ENCODE results near the gene PQBP1.

Gene PQBP1

GRCh38 chrX:48902776-48903175 lies 5.0 kb downstream of the PQBP1 start:
- DNase-seq, result no peak

- no peak for DNase-seq
These were observed 5.6 kb downstream of the PQBP1 start for GRCh38 chrX:48903290-48903689.

- DNase-seq, result no peak
These were observed 6.5 kb downstream of the PQBP1 start for GRCh38 chrX:48904180-48904579.

- DNase-seq, result no peak
These were observed 6.9 kb downstream of the PQBP1 start for GRCh38 chrX:48904626-48905025.

GRCh38 chrX:48905090-48905790 lies 7.5 kb downstream of the PQBP1 start:
- no peak for DNase-seq

GRCh38 chrX:48908600-48908999 lies 10.9 kb downstream of the PQBP1 start:
- DNase-seq, result no peak

- no peak for DNase-seq
These were observed 12.1 kb downstream of the PQBP1 start for GRCh38 chrX:48909703-48910294.

- no peak for DNase-seq
These were observed 13.2 kb downstream of the PQBP1 start for GRCh38 chrX:48910926-48911411.

- no peak for DNase-seq
These were observed 13.9 kb downstream of the PQBP1 start, which contains the start of gene SLC35A2 for GRCh38 chrX:48911412-48912182. SLC35A2 (minus strand) TSS chrX:48911646; CDS start chrX:48911636, 10 bp downstream.

GRCh38 chrX:48913605-48914366 lies 16.1 kb downstream of the PQBP1 start:
- DNase-seq, result no peak

- DNase-seq, result no peak
These were observed 17.1 kb downstream of the PQBP1 start for GRCh38 chrX:48914593-48915493.

- DNase-seq, result no peak
These were observed 19.6 kb downstream of the PQBP1 start for GRCh38 chrX:48917139-48918001.

- no peak for DNase-seq
These were observed 20.5 kb downstream of the PQBP1 start for GRCh38 chrX:48918301-48918642.

GRCh38 chrX:48918643-48919340 lies 21.1 kb downstream of the PQBP1 start, which contains the start of gene PIM2:
PIM2 (minus strand) TSS chrX:48919024; CDS start chrX:48918834, 190 bp downstream.
- DNase-seq, result no peak

GRCh38 chrX:48919360-48919841 lies 21.7 kb downstream of the PQBP1 start:
- DNase-seq, result no peak

GRCh38 chrX:48919947-48920717 lies 22.4 kb downstream of the PQBP1 start:
- no peak for DNase-seq

GRCh38 chrX:48920718-48921104 lies 23.0 kb downstream of the PQBP1 start:
- DNase-seq, result no peak

- DNase-seq, result no peak
These were observed 26.0 kb downstream of the PQBP1 start for GRCh38 chrX:48923771-48924170.

GRCh38 chrX:48924270-48924669 lies 26.5 kb downstream of the PQBP1 start:
- DNase-seq, result no peak

All from cortex of kidney (tissue), 1 donor.